Measurements from ENCODE around the gene ARHGAP32.
"Not testable (repeated sequence)": the region's sequence is repeated elsewhere in the genome, so short reads cannot be mapped to it uniquely, and the experiment has no call there.

Gene ARHGAP32

DNA sequence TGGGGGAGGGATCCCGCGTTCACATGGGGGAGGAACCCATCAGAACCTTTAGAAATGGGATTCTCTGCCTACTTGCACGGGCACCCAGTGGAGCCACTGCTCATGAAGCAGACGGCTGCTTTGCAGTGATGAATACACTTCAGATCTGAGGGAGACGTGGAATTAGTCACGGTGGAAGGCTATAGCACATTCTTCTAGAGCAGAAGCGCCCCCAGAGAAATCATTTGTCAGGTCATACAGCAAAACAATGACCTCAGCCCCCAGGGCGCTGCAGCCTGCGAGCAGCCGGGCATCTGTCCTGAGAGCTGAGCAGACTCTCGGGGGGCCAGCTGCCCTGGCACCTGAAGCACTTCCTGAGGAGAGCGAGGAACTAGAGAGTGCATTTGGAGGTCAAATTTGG lies 262.1 kb downstream of the ARHGAP32 start:
- DNase-seq (ENCODE audit: low read depth), result no peak

DNA sequence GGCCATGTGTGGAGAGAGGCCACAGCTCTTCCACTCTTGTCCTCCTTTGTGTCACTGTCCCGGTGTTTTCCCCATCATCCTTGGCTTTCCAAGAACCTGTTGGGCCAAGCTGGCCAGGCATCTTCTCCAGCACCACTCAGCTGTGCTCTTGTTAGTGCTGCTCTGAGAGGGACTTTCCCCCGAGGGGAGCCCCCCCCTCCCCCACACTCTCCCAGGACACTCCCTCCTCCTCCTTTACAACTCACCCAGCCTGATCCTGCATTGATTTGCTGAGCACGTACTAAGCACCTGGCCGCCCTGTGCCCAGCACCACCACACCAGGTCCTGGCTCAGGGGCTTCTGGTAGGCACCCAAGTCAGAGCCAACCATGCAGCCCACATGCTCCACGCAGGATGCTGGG lies 262.7 kb downstream of the ARHGAP32 start:
- DNase-seq (ENCODE audit: low read depth), result no peak

DNA sequence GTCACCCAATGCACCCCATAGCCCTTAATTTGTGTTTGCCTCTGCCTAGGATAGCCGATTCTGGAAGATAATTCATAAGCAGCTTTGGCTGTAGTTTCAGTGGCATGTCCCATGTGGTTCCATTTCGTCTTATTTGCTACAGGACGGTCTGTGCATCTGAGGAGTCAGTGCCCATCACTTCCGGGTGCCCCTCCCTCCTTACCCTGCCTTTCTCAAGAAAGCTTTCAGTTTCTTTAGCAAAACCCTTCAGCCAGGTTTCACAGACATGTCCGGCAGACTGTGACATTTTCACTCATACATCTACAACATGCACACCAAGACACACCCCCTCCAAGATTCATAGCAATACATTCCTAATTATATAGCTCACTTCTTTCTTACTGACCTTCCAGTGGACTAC lies 263.7 kb downstream of the ARHGAP32 start:
- no peak for DNase-seq (ENCODE audit: low read depth)

DNA sequence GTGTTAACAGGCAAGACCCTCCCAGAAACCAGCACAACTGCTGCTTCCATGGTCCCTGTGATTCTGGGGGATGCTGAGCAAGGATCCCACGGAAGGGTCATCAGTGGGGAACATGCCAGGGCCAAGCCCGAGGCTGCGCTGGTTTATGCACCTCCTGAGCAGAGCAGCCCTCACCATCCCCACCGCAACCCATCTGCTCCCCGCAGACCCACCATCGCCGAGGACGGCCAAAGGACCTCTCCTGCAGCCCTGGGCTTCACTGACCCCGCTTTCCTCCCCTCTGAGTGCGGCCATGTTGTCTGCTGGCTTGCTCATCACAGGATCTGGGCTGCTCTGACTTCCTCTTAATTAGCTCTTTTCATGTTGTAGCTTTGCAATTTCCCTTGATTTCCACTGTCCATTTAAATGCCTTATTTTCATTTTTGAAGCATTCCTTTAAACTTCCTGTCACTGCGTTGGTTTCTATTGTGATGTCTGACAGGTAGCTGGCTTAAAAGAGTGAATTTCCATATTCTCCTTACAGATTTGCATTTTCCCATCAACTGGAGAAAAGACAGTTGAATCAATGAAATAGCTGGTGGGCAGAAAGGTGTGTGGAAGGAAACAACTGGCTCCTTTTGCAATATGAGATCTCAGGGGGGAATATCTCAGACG lies 264.3 kb downstream of the ARHGAP32 start:
- no peak for DNase-seq (ENCODE audit: low read depth)

DNA sequence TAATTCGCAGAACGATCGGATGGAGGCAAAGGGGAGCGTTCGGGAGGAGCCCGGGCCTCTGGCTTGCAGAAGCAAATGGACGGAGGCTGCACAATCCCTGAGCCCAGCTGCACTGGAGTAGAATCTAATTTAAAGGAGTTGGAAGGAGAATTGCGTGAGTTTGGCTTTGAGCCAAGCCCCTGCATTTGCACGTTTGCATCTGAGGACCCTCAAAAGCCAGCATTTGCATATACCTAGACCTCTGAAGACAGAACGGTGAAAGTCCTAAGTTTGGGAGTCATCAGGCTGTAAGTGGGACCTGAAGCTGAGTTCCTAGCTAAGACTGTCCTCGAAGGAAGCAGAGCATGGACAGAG lies 265.0 kb downstream of the ARHGAP32 start:
- DNase-seq (ENCODE audit: low read depth), result no peak

DNA sequence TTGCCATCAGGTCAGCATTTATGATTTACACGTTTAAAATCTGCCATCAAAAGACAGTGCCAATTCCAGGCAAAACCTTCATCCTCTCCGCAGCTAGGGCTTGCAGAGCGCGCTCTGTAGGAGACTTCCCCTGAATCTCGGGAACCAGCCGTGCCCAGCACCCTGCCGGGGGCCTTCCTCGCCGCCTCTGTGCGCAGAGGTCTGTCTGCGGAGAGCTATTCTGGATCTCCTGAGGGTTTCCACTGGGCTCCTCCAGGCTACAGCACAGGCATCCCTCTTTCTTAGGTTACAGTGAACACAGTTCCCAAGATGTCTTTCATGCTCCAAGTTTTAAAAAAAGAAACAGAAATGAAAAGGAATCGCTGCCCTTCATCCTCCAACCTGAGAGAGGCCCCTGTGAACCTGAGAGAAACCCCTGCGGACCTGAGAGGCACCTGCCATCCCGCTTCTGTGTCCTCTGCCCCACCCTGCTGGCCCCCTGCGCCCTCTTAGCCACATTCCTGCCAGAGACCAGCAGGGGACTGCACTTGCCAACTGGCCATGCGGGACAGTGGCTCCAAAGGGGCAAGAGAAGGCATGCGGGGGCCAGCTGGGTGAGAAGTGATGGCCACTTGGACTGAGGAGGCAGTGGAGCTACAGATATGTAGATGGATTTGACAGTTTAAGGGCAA lies 265.6 kb downstream of the ARHGAP32 start:
- no peak for DNase-seq (ENCODE audit: low read depth)

DNA sequence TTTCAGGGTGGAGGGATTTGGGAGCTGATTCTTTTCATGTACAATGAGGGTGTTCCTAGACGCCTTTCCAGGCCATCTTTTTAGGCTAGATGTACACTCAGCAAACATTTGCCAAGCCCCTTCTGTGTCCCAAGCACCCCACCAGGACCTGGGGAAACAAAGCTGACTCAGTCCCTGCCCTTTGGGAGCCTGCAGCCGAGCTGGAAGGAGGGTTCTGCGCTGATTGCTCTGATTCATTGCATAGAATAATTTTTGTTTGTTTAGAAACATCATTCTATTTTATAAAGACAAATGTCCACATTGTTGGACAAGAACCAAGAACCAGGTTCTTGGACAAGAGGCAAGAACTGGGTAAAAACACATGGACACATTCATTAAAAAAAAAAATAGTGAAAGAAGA lies 266.1 kb downstream of the ARHGAP32 start:
- no peak for DNase-seq (ENCODE audit: low read depth)

DNA sequence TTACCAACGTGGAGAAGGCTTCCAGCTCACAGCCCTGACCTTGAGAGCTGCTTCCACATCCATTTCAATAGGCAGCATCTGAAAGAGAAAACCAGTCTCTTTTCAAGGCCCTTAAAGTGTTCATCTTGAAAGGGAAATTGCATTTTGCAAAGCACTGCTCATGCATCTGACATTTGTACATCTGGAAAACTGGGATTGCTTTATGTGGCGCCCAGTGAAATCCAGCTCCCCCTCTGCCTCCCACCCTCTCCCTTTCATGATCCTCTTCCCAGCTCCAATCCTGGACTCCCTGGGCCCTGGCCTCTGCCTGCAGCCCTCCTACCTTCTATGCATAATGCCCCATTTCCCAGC lies 266.9 kb downstream of the ARHGAP32 start:
- DNase-seq (ENCODE audit: low read depth), result no peak

DNA sequence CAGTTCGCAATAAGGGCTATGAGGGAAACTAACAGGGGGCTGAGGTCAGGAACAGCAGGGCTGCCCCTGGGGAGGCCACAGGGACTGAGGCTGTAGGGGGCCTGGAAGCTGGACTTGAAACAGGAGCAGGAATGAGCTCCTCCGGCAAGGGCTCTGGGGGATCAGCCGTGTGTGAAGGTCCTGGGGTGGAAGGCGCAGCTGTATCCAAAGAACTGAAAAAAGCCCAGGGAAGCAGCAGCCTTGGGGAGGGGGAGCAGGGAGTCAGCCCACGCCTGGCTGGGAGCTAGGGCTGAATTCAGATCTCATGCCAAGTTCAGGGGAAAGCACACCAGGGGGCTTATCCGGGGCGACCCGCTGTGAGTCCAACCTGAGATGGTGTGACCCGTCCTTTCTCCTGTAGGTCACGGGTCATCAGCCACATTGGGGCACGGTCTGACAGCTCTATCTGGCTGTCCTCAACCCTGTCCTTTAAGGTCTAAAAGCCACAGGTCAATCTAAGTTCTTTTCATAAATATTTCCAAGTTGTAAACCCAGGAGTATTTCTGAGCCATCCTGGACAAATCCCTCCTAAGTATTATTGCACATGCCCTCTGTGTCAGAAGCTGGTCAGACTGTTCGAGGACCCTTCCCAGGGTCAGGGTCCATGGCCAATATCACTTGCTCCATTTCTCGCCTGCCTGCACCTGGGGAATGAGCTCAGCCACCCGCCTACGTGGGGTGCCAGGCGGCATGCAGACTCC lies 267.4 kb downstream of the ARHGAP32 start:
- no peak for DNase-seq (ENCODE audit: low read depth)

DNA sequence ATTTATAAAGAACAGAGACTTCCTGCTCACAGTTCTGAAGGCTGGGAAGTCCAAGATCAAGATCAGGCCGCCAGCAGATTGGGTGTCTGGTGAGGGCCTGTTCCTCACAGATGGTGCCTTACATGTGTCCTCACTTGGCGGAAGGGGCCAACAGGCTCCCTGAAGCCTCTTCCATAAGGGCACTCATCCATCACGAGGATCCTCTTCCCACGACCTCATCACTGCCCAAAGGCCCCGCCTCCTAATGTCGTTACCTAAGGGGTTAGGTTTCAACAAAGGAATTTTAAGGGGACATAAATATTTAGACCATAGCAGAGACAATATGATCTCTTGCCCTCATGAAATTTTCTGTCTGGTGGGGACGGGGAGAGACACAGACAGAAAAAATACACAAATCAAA lies 268.0 kb downstream of the ARHGAP32 start:
- no peak for DNase-seq (ENCODE audit: low read depth)

DNA sequence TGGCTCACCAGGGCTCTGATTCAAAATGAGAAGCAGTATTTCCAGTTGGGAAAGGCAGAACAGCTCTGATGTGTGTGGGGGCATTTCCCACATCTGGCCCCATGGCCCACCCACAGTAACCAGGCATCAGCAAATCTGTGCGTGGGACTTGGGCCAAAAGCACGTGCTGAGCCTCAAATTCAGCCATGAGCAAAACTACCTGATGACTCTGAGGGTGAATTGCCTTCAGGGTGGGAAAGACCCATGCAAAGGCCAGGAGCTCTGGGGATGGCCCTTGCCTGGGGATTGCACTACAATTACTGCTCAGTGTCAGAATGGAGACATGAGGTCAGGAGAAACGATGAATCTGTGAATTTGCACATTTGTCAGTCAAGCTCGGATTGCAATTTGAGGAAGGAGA lies 270.3 kb downstream of the ARHGAP32 start:
- DNase-seq (ENCODE audit: low read depth), result no peak

DNA sequence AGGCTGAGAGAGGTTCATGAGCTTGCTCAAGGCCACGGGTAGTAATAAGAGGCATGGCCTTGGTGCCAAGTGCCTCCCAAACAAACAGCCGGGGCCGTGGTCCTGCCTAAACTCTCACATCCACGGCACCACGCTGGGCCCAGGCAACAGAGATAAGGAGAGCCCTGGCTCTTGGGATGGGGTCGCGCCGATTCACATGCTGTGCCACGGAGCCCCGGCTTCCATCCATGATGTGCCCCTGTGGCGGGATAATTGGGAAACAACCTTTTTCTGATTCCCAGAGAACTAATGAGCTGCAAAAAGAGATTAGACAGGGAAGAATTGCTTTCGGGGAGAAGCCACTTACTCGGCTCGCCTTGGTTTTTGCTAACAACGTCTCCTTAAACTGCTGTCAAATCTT lies 271.5 kb downstream of the ARHGAP32 start:
- DNase-seq (ENCODE audit: low read depth), result no peak

DNA sequence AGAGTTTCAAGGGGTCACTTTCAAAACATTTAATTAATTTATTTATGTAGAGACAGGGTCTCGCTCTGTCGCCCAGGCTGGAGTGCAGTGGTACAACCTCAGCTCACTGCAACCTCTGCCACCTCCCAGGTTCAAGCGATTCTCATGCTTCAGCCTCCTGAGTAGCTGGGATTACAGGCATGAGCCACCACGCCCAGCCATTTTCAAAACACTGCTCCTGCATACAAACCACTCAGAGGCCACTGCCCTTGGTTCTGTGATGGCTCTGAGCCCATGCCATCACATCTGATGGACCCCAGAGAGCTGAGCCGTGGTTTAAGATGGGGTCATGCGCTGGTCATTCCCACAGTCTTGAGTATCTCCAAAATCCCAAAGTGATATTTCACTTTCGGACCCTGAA lies 272.5 kb downstream of the ARHGAP32 start:
- DNase-seq (ENCODE audit: low read depth), result not testable (repeated sequence)

DNA sequence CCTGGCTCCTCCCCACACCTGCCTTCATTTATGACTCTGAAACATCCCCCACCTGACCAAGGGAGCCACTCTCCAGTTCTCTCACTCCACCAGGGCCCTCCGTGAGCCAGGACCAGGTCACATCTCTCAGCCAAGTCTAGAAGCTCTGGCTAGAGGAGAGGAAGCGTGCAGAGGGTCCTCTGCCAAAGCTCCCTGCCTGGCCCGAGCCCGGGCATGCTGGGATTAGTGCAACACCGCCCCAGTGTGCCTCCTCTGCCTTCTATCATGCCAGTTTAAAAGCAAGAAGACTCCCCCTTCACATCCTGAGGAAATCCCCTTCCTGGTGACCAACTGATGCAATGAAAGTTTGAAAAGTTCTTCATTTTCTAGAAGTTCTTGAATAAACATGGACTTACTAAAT lies 272.9 kb downstream of the ARHGAP32 start:
- no peak for DNase-seq (ENCODE audit: low read depth)

DNA sequence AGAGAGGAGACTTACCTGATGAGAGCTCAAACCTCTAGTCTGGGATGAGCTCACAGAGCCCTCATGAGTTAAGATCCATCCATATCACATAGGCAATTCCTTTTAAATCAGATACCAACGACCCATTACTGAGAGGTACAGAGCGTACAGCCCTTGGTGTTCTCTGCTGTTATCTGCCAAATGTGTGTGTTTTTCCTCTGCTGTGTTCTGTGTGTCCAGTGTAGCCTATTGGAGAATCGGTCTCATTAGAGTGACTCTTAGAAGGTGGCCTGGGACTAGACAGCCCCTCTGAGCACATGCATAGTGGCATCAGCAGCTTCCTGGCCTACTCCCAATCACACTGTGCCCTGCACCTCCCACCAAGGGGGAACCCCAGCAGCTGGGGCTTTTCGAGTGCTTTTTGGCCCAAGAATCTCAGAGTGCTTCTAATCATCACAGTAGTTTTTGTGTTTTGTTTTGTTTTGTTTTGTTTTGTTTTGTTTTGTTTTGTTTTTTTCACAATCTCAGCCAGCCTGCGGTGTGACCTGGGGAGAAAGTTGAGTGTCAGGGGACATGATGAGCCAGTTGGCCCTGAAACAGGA lies 274.9 kb downstream of the ARHGAP32 start:
- no peak for DNase-seq (ENCODE audit: low read depth)

DNA sequence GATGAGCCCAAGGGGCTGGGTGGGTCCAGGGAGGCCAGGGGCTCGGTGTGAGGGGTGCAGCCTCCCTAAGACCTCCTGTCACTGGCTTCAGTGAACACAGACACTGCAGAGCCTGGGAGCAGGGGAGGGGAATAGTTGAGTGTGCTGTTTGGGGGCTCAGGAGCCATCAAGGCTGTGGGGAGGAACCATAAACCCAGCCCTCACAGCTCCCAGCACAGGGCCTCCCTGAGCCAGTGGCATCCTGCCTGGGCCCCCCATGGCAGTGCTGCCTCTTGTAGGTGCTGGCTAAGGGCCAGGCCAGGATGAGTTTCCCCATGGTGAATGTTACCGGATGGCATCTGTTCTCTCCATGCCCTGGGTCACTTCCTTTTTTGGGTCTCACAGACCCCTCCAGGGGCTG lies 275.4 kb downstream of the ARHGAP32 start:
- DNase-seq (ENCODE audit: low read depth), result no peak

DNA sequence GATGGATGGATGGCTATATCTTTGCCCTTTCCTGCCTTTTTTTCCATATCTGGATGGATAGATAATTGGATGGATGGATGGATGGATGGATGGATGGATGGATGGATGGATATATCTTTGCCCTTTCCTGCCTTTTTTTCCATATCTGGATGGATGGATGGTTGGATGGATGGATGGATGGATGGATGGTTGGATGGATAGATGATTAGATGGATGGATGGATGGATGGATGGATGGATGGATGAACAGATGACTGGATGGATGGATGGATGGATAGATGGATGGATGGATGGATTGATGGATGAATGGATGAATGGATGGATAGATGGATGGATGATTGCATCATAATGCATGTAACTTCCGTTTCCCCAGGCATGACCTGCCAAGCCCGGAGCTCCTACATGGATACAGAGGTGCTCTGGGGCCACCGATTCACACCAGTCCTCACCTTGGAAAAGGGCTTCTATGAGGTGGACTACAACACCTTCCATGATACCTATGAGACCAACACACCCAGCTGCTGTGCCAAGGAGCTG lies 276.0 kb downstream of the ARHGAP32 start:
- no peak for DNase-seq (ENCODE audit: low read depth)

DNA sequence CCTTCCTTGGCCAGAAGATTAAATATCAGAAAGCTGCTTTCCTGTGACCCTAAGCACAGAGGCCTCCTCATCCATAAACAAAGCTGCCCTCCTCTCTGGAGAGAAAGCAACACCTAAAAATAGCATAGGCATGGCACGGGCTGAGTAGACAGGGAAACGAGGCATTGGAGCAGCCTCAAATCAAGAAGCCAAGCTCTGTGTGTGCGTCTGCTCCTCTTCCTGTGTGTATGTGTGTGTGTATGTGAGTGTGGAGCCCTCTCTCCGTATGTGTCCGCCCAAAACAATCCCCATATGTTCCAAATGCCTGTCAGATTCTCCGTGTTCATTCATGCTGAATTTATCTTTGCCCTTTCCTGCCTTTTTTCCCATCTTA lies 277.0 kb downstream of the ARHGAP32 start:
- no peak for DNase-seq (ENCODE audit: low read depth)
